Measurements from ENCODE around the gene HSPA5.
A peak's percentile ranks its signal among the peaks of the same experiment; 100 is the strongest.

- TF ChIP-seq, protein P1, sequence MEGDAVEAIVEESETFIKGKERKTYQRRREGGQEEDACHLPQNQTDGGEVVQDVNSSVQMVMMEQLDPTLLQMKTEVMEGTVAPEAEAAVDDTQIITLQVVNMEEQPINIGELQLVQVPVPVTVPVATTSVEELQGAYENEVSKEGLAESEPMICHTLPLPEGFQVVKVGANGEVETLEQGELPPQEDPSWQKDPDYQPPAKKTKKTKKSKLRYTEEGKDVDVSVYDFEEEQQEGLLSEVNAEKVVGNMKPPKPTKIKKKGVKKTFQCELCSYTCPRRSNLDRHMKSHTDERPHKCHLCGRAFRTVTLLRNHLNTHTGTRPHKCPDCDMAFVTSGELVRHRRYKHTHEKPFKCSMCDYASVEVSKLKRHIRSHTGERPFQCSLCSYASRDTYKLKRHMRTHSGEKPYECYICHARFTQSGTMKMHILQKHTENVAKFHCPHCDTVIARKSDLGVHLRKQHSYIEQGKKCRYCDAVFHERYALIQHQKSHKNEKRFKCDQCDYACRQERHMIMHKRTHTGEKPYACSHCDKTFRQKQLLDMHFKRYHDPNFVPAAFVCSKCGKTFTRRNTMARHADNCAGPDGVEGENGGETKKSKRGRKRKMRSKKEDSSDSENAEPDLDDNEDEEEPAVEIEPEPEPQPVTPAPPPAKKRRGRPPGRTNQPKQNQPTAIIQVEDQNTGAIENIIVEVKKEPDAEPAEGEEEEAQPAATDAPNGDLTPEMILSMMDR (conservative IDR thresholded peaks at IDR 0.05; ENCODE audit: low read depth in 2 of 2) = peak; percentile 13 to 27; a peak in 2 of 4 replicates
- no peak for TF ChIP-seq EZH2phosphoT487 (IDR thresholded peaks at IDR 0.05; ENCODE audit: unreplicated experiment)
- TF ChIP-seq REST (IDR thresholded peaks at IDR 0.05; ENCODE audit: unreplicated experiment) = no peak
- TF ChIP-seq CREB1 (CRISPR knock-in tag; IDR thresholded peaks at IDR 0.05; ENCODE audit: low read depth) = no peak
- TF ChIP-seq POLR2AphosphoS5 (IDR thresholded peaks at IDR 0.05; ENCODE audit: low read depth) = peak; percentile 78
- no peak for TF ChIP-seq EZH2 (IDR thresholded peaks at IDR 0.05; ENCODE audit: low read depth, unreplicated experiment)
- peak; percentile 84 for TF ChIP-seq ETS1 (IDR thresholded peaks at IDR 0.05)
- TF ChIP-seq ZNF114 (CRISPR knock-in tag; IDR thresholded peaks at IDR 0.05) = no peak
- no peak for TF ChIP-seq ZNF462 (CRISPR knock-in tag; IDR thresholded peaks at IDR 0.05)
- TF ChIP-seq STAT1 (IDR thresholded peaks at IDR 0.05; ENCODE audit: unreplicated experiment) = no peak
These were observed 20.6 kb upstream of the HSPA5 start, which contains the start of gene GAPVD1 for GRCh38 chr9:125261501-125262293.

Measured in GM23338 (cell line).